PC-3 (cell line): ENCODE data around the gene ITIH5. TPM values are rescaled to one million over a fixed set of nuclear protein-coding genes. Genes with fewer than 3 reads are reported as not detected.

ENCODE experiments used
- ATAC-seq: fragments of 200-7000 bp; cut with Tn5 transposase; 2 replicates; pipeline ENCODE4 v1.9.1; 2020; ENCODE audit warnings: mild to moderate bottlenecking, moderate library complexity
- BruUV-seq: library from RNA; stranded (reverse); fragments of 400-500 nt; replicated peaks from 2 replicates; lab custom pipeline; 2021; lab: Mats Ljungman, UMichigan
- CTCF ChIA-PET: fragments of 300-600 bp; sonication (Branson Sonifier 250); formaldehyde crosslinking; loops from one replicate; lab custom pipeline; 2022; ENCODE audit warnings: antibody characterized with exemption; lab: Charles Lee
- POLR2A ChIA-PET: fragments of 300-600 bp; sonication (Branson Sonifier 250); formaldehyde crosslinking; loops from one replicate; lab custom pipeline; 2022; ENCODE audit warnings: antibody characterized with exemption; ENCODE audit not compliant: unreplicated experiment; lab: Charles Lee
- DNase-seq: peaks from one replicate; pipeline ENCODE4 v3.0.0-alpha.2; 2015
- H2AFZ ChIP-seq: fragments of 300-600 bp; sonication (generic); 2 replicates; pipeline ENCODE4 v1.6.0; 2016; ENCODE audit warnings: antibody characterized with exemption, low read length
- H3F3A ChIP-seq: fragments of 300-600 bp; sonication (generic); one replicate; pipeline ENCODE4 v1.6.0; 2017; ENCODE audit warnings: antibody characterized with exemption, low read length, control low read depth, mild to moderate bottlenecking; ENCODE audit not compliant: unreplicated experiment
- H3K27ac ChIP-seq: fragments of 300-600 bp; sonication (generic); 2 replicates; pipeline ENCODE4 v1.5.1; 2016; ENCODE audit warnings: mild to moderate bottlenecking, low read length
- H3K27me3 ChIP-seq: fragments of 300-600 bp; sonication (generic); 2 replicates; pipeline ENCODE4 v1.6.1; 2016; ENCODE audit warnings: low read length, mixed read lengths
- H3K36me3 ChIP-seq: fragments of 300-600 bp; sonication (generic); 2 replicates; pipeline ENCODE4 v1.6.1; 2016; ENCODE audit warnings: low read depth, mixed run types, low read length, mixed read lengths
- H3K4me1 ChIP-seq: fragments of 300-600 bp; sonication (generic); 2 replicates; pipeline ENCODE4 v1.5.1; 2016; ENCODE audit warnings: low read length; ENCODE audit not compliant: insufficient read depth
- H3K4me2 ChIP-seq: fragments of 300-600 bp; sonication (generic); 2 replicates; pipeline ENCODE4 v1.6.0; 2016; ENCODE audit warnings: low read length
- H3K4me3 ChIP-seq: fragments of 300-600 bp; sonication (generic); 2 replicates; pipeline ENCODE4 v1.5.1; 2016; ENCODE audit warnings: mild to moderate bottlenecking, low read length, mixed read lengths
- H3K79me2 ChIP-seq: fragments of 300-600 bp; sonication (generic); 2 replicates; pipeline ENCODE4 v1.6.1; 2017; ENCODE audit warnings: low read length, mixed read lengths
- H3K9ac ChIP-seq: fragments of 300-600 bp; sonication (generic); 2 replicates; pipeline ENCODE4 v1.6.0; 2016; ENCODE audit warnings: mild to moderate bottlenecking, low read length
- H3K9me2 ChIP-seq: fragments of 300-600 bp; sonication (generic); replicated peaks from 2 replicates; pipeline ENCODE4 v1.6.1; 2016; ENCODE audit warnings: mixed run types, low read length, mixed read lengths
- H3K9me3 ChIP-seq: fragments of 300-600 bp; sonication (generic); 2 replicates; pipeline ENCODE4 v1.6.1; 2016; ENCODE audit warnings: low read length, mixed read lengths
- H4K20me1 ChIP-seq: fragments of 300-600 bp; sonication (generic); 2 replicates; pipeline ENCODE4 v1.6.1; 2016; ENCODE audit warnings: low read length, mixed read lengths
- EZH2 ChIP-seq: fragments of 300-600 bp; sonication (generic); IDR thresholded peaks from one replicate; pipeline ENCODE4 v1.6.1; 2017; ENCODE audit warnings: antibody characterized with exemption, mild to moderate bottlenecking, low read length; ENCODE audit not compliant: unreplicated experiment
- EZH2phosphoT487 ChIP-seq: fragments of 300-600 bp; sonication (generic); IDR thresholded peaks from 2 replicates; pipeline ENCODE4 v1.6.1; 2018; ENCODE audit warnings: mild to moderate bottlenecking, antibody characterized with exemption, low read length, borderline replicate concordance
- intact Hi-C: fragments of 100-400 bp; cut with micrococcal nuclease; formaldehyde crosslinking; loops from 2 replicates; pipeline ENCODE4 v1.9.0; 2023
- total RNA-seq: library from RNA; depleted of rRNA; stranded (reverse); fragments of >200 nt; gene quantifications from 2 replicates; pipeline ENCODE4 v1.2.3, GENCODE V29; 2014
- TF ChIP-seq, protein P1 (sequence below): fragments of 300-600 bp; sonication (generic); conservative IDR thresholded peaks from 2 replicates; pipeline ENCODE4 v1.5.1; 2017; ENCODE audit warnings: antibody characterized with exemption, low read depth, mild to moderate bottlenecking, low read length

ITIH5 gene
- total RNA-seq, 1 experiment from 2014 or later, result not detected

DNA sequence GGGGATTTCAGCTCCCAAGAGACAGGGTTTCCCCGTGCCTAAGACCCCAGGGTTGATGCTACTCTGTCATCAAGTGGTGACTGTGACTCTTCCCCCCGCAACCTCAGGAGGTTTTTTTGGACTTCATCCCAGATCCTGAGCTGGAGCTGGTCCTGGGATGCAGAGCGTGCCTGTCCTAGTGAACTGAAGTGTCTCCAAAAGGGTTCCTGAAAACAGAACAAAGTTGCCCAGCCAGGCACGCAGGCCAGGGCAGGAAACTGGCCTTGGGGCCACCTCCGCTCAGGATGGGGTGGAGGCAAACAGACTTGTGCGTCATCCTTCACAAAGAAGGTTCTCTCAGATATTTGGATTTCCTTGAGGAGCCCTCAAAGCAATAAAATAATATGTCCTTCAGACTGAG is 118.9 kb downstream of the ITIH5 start:
- no peaks in the 10 kb centered on the region for H4K20me1 ChIP-seq
- intact Hi-C loops, result no loop called here
- H3K9ac ChIP-seq, result no peak overlapping the region
- DNase-seq (no peak), ATAC-seq (no peak)
- TF ChIP-seq, protein P1, sequence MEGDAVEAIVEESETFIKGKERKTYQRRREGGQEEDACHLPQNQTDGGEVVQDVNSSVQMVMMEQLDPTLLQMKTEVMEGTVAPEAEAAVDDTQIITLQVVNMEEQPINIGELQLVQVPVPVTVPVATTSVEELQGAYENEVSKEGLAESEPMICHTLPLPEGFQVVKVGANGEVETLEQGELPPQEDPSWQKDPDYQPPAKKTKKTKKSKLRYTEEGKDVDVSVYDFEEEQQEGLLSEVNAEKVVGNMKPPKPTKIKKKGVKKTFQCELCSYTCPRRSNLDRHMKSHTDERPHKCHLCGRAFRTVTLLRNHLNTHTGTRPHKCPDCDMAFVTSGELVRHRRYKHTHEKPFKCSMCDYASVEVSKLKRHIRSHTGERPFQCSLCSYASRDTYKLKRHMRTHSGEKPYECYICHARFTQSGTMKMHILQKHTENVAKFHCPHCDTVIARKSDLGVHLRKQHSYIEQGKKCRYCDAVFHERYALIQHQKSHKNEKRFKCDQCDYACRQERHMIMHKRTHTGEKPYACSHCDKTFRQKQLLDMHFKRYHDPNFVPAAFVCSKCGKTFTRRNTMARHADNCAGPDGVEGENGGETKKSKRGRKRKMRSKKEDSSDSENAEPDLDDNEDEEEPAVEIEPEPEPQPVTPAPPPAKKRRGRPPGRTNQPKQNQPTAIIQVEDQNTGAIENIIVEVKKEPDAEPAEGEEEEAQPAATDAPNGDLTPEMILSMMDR, result no peak
- no peak for TF ChIP-seq EZH2phosphoT487
- no peak for TF ChIP-seq EZH2
- 0 out of 2 replicates have a peak, but pooled peaks cover 5% of the 10 kb centered on the region for H3K27me3 ChIP-seq
- no peak overlapping the region for H2AFZ ChIP-seq
- H3K4me2 ChIP-seq, result no peak overlapping the region
- H3K36me3 ChIP-seq, result no peaks in the 10 kb centered on the region
- H3F3A ChIP-seq, result no peaks in the 10 kb centered on the region
- no peaks in the 10 kb centered on the region for H3K79me2 ChIP-seq
- ChIA-PET CTCF (no interaction called here), POLR2A (no interaction called here)
- H3K27ac ChIP-seq, result no peak overlapping the region
- H3K4me3 ChIP-seq, result no peak overlapping the region
- H3K9me2 ChIP-seq, result no peaks in the 10 kb centered on the region
- no peaks in the 10 kb centered on the region for H3K4me1 ChIP-seq
- BruUV-seq, result no TSS peak
- H3K9me3 ChIP-seq, result no peaks in the 10 kb centered on the region

DNA sequence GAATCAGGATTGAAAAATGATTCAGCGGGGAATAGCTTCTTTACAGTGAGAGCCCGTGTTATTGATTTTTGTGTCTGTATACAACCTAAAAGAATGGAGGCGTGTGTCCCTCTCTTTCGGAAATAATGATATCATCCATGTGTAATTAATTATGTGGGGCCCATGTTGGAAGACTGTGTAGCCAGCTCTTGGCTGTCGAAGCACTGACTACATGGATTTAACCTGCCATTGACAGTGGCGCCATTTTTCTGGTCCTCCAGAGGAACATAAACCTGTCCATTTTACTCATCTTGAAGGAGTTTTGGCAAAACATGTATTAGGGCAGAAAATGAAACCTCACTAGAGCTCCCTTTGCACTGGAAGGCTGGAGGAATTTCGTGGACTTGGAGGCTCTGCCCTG is 119.6 kb downstream of the ITIH5 start:
- H3K9me2 ChIP-seq, result no peaks in the 10 kb centered on the region
- POLR2A ChIA-PET, result no interaction called here
- no peaks in the 10 kb centered on the region for H4K20me1 ChIP-seq
- intact Hi-C loops, result no loop called here
- H3K79me2 ChIP-seq, result no peaks in the 10 kb centered on the region
- no peaks in the 10 kb centered on the region for H3K4me1 ChIP-seq
- ATAC-seq (no peak), DNase-seq (no peak)
- H3K4me3 ChIP-seq, result no peak overlapping the region
- no peak overlapping the region for H3K9ac ChIP-seq
- no peak overlapping the region for H2AFZ ChIP-seq
- CTCF ChIA-PET, result no interaction called here
- BruUV-seq, result no TSS peak
- H3K9me3 ChIP-seq, result no peaks in the 10 kb centered on the region
- no peak overlapping the region for H3K27ac ChIP-seq
- TF ChIP-seq, protein P1, result no peak
- TF ChIP-seq EZH2phosphoT487 (no peak), EZH2 (no peak)
- no peaks in the 10 kb centered on the region for H3K36me3 ChIP-seq
- no peak overlapping the region for H3K4me2 ChIP-seq
- no peaks in the 10 kb centered on the region for H3F3A ChIP-seq
- H3K27me3 ChIP-seq, result 0 out of 2 replicates have a peak, but pooled peaks cover 5% of the 10 kb centered on the region

DNA sequence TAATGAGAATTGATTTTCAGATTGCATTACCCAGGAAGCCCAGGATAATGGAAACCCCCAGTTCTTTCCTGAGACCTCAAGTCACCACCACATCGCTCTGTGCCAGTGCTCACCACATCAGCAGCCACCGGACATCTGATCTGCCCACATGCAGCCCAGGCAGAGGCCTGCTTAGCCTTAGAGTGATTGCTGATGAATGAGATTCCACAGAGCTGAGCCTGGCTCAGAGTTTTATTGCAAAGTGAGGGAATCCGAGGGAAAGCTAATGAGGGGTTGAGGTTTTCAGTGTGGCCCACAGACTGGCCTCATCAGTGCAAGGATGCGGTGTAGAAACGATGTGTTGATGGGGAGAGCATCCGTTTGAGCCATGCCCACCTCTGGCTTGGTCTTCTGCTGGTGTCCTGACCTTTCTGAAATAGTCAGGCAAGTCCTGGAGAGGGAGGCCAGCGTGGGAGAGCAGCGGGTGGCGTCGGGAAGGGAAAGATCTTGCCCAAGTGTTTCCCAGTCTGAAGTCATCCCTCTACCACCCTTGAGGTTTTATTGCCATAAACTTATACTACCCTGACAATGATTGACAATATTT is 120.3 kb downstream of the ITIH5 start:
- Histone ChIP-seq H3K4me2 (no peak overlapping the region), H3K4me3 (no peak overlapping the region), H4K20me1 (no peaks in the 10 kb centered on the region), H3K79me2 (no peaks in the 10 kb centered on the region), H3K4me1 (no peaks in the 10 kb centered on the region), H3K27ac (no peak overlapping the region), H3K9me2 (no peaks in the 10 kb centered on the region), H3K36me3 (no peaks in the 10 kb centered on the region), H3K9me3 (no peaks in the 10 kb centered on the region), H3K9ac (no peak overlapping the region), H2AFZ (no peak overlapping the region), H3F3A (no peaks in the 10 kb centered on the region), H3K27me3 (0 out of 2 replicates have a peak, but pooled peaks cover 5% of the 10 kb centered on the region)
- DNase-seq (no peak), ATAC-seq (no peak)
- intact Hi-C loops, result no loop called here
- TF ChIP-seq, protein P1, result no peak
- TF ChIP-seq EZH2phosphoT487, result no peak
- TF ChIP-seq EZH2, result no peak
- POLR2A ChIA-PET, result no interaction called here
- CTCF ChIA-PET, result no interaction called here
- no TSS peak for BruUV-seq
